Fibroblast of villous mesenchyme (primary cell): ENCODE results near the gene KISS1R. TPM values are rescaled to one million over a fixed set of nuclear protein-coding genes. Genes with fewer than 3 reads are reported as not detected.

ENCODE experiments used
- DNase-seq: peaks from one replicate; pipeline ENCODE4 v3.0.0-alpha.2; 2010; ENCODE audit warnings: low read depth
- H3K4me3 ChIP-seq: 2 replicates; pipeline ENCODE4 v1.5.1; 2011; ENCODE audit warnings: low read depth, mild to moderate bottlenecking, low read length
- total RNA-seq: library from RNA; depleted of rRNA; stranded (reverse); fragments of >200 nt; gene quantifications from 2 replicates; pipeline ENCODE4 v1.2.3, GENCODE V29; 2012
- TF ChIP-seq, protein P1 (sequence below): IDR thresholded peaks from 2 replicates; pipeline ENCODE4 v1.5.1; 2012; ENCODE audit warnings: low read depth, mild to moderate bottlenecking, low read length; ENCODE audit not compliant: insufficient read depth

KISS1R gene
- total RNA-seq, 1 donor = not detected

DNA sequence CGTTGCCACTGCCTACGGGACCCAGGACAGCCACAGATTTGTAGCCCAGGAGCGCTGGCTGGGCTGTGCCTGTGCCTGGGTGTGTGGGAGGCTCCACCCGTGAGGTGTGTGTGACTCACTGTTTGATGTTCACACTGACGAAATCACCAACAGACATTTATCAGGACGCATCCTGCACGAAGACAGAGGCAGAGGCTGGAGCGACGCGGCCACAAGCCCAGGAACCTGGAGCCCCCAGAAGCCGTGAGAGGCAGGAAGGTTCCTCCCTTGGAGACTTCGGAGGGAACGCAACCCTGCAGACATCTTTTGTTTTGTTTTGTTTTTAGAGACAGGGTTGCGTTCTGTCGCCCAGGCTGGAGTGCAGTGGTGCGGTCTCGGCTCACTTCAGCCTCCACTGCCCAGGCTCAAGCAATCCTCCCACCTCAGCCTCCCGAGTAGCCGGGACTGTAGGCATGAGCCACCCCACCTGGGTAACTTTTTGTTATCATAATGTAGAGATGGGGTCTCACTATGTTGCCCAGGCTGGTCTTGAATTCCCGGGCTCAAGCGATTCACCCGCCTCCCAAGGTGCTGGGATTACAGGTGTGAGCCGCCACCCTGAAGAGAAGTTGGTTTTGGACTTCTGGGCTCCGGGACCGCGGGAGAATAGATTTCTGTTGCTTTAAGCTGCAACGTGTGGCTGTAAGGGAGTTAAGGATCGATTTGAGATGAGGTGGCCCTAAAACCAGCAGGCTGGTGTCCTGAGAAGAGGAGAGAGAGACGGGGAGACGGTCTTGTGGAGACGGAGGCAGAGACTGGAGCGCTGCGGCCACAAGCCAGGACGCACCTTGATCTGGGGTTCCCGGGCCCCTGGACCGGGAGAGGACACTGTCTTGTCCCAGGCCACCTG is 42.1 kb downstream of the KISS1R start:
- H3K4me3 ChIP-seq = no peak overlapping the region
- DNase-seq = peak; percentile 86
- TF ChIP-seq, protein P1, sequence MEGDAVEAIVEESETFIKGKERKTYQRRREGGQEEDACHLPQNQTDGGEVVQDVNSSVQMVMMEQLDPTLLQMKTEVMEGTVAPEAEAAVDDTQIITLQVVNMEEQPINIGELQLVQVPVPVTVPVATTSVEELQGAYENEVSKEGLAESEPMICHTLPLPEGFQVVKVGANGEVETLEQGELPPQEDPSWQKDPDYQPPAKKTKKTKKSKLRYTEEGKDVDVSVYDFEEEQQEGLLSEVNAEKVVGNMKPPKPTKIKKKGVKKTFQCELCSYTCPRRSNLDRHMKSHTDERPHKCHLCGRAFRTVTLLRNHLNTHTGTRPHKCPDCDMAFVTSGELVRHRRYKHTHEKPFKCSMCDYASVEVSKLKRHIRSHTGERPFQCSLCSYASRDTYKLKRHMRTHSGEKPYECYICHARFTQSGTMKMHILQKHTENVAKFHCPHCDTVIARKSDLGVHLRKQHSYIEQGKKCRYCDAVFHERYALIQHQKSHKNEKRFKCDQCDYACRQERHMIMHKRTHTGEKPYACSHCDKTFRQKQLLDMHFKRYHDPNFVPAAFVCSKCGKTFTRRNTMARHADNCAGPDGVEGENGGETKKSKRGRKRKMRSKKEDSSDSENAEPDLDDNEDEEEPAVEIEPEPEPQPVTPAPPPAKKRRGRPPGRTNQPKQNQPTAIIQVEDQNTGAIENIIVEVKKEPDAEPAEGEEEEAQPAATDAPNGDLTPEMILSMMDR = no peak

DNA sequence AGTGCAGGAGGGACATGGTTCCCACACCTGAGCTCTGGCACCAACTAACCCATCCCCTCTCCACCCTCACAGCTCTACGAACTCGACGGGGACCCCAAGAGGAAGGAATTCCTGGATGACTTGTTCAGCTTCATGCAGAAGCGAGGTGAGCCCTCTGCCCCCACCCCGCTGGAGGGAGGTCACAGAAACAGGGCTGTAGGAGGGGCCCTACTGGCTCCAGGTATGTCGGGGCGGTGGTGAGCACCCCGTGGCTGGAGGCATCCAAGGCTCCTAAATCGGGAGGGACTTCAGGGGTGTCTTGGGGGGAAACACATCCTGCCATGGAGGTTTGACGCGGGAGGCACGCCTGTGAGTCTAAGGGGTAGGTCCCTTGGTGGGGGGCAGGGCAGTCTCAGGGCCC is 42.9 kb downstream of the KISS1R start:
- H3K4me3 ChIP-seq = no peak overlapping the region
- TF ChIP-seq, protein P1 = no peak

DNA sequence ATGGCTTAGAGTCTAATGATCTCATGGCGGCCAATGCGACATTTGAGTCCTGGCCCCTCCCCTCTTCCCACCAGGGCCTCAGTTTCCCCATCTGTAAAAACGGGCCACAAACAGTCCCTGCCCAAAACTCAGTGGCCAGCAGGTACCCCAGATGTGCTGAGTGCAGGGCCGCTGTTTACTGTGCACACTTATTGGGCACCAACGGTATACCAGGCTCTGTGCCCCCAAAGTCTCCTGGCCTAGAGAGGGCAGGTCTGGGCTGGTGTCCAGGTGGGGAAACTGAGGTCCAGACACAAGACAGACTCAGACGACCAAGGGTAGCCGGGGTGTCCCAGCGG is 43.4 kb downstream of the KISS1R start:
- TF ChIP-seq, protein P1 = no peak
- DNase-seq = no peak
- H3K4me3 ChIP-seq = no peak overlapping the region

More for the DNA sequence above, 42.9 kb downstream of the KISS1R start:
- no peak for DNase-seq

DNA sequence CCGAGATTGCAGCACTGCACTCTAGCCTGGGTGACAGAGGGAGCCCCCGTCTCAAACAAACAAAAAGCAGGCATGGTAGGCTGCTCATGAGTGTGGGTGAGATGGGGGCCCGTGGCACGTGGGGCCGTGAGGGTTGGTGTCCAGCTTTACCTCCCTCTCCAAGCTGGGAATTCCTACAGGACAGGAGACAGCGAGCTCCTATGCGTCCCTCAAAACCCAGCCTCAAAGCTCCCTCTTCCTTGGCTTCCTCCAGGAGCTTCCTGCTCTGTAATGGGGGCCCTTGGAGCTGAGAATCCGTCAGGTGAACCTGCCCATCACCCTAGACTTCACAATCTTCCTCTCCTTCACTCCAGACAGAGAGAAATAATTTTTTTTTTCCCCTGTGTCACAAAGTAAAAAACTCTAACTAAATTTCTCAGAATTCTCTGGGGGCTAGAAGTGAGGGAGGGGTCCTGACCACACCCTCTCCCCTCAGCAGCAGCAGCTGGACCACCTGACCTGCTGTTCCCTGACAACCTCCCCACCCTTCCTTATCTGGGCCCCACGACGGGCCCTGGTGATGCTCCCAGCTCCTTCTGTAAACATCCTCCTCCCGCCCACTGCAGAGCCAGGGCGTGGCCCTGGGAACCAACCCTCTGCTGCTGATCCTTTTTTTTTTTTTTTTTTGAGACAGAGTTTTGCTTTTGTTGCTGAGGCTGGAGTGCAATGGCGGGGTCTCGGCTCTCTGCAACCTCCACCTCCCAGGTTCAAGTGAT is 44.9 kb downstream of the KISS1R start:
- no peak overlapping the region for H3K4me3 ChIP-seq
- peak; percentile 90 for DNase-seq
- TF ChIP-seq, protein P1 = no peak

DNA sequence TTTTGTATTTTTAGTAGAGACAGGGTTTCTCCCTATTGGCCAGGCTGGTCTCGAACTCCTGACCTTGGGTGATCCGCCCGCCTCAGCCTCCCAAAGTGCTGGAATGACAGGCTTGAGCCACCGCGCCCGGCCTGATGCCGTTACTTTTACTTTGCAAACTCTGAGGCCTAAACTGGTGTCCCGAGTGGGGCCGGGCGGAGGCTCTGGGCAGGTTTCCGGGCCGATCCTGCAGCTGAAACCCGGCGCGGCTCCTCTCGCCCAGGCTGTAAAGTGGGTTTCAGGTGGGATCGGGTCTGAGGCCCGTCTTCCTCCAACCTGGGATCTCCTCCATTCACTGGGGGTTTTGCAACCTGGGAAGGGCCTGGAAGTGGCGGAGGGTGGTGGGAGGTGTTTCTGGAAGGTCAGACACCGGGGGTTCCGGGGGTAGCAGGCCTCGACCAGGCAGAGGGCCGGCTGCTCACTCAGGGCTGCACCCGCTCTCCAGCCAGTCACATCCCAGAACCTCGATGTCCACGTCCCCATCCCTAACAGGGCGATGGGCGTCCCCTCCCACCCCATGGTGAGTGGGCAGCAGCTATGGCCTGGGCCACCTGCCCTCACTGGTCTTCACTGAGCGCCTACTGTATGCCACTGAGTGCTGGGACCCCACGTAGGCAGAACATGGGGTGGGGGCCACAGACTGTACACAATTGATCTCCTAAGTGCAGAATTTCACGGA is 45.7 kb downstream of the KISS1R start:
- no peak for DNase-seq
- no peak overlapping the region for H3K4me3 ChIP-seq
- TF ChIP-seq, protein P1 = no peak

DNA sequence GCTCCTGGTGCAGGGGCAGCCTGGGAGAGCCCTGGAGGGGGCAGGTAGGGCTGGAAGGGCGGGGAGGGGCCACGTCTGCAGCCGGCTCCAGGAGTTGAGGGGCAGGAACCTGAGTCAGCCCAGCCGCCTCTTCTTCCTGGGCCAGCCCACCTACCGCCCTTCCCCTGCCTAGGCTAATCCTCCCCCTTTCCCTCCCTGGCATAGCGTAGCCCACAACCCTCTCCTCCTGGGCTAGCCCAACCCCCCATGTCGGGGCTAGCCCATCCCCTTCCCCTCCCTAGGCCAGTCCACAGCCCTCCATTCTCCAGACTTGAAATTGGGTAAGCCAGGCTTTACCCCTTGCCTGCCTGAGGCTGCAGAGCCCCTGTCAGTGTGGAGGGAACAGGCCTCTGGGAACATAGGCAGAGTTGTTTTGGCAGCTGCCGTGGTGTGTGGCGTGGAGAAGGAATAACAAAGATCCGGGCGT is 46.4 kb downstream of the KISS1R start:
- no peak for DNase-seq
- TF ChIP-seq, protein P1 = no peak
- H3K4me3 ChIP-seq = no peak overlapping the region
